Neural cell (in vitro differentiated cells): Measurements from ENCODE around the gene ANXA2. TPM values are rescaled to one million over a fixed set of nuclear protein-coding genes. Genes with fewer than 3 reads are reported as not detected.

ENCODE experiments used
- H2AFZ ChIP-seq: fragments of 200-600, 300-800 bp; sonication (generic), shearing (Covaris generic); 2 replicates; pipeline ENCODE4 v1.6.0; 2014; ENCODE audit warnings: low read depth, mild to moderate bottlenecking, antibody characterized with exemption, low read length, moderate library complexity
- H3F3A ChIP-seq: fragments of 200-600 bp; shearing (Covaris generic); 2 replicates; pipeline ENCODE4 v1.6.1; 2016; ENCODE audit warnings: mild to moderate bottlenecking, moderate library complexity, mixed read lengths, antibody characterized with exemption, low read length; ENCODE audit not compliant: insufficient read depth, poor library complexity, severe bottlenecking
- H3K27ac ChIP-seq: fragments of 200-600, 300-800 bp; sonication (generic), shearing (Covaris generic); 2 replicates; pipeline ENCODE4 v1.5.1; 2014; ENCODE audit warnings: mild to moderate bottlenecking, low read length, moderate library complexity
- H3K27me3 ChIP-seq: fragments of 300-800, 200-600 bp; sonication (generic), shearing (Covaris generic); 2 replicates; pipeline ENCODE4 v1.6.0; 2014; ENCODE audit warnings: mild to moderate bottlenecking, low read depth, low read length, moderate library complexity; ENCODE audit not compliant: insufficient read depth
- H3K36me3 ChIP-seq: fragments of 300-800, 200-600 bp; sonication (generic), shearing (Covaris generic); 2 replicates; pipeline ENCODE4 v1.5.1; 2014; ENCODE audit warnings: mild to moderate bottlenecking, antibody characterized with exemption, low read length, moderate library complexity; ENCODE audit not compliant: insufficient read depth
- H3K4me2 ChIP-seq: fragments of 300-800, 200-600 bp; sonication (generic), shearing (Covaris generic); 2 replicates; pipeline ENCODE4 v1.6.0; 2014; ENCODE audit warnings: mild to moderate bottlenecking, low read length
- H3K4me3 ChIP-seq: fragments of 300-800, 200-600 bp; sonication (generic), shearing (Covaris generic); 2 replicates; pipeline ENCODE4 v1.5.1; 2014; ENCODE audit warnings: mild to moderate bottlenecking, low read length, moderate library complexity
- H3K79me2 ChIP-seq: fragments of 200-600 bp; shearing (Covaris generic); replicated peaks from 2 replicates; pipeline ENCODE4 v1.6.0; 2014; ENCODE audit warnings: mild to moderate bottlenecking, low read length, moderate library complexity; ENCODE audit not compliant: insufficient read depth
- H3K9ac ChIP-seq: fragments of 300-800, 200-600 bp; sonication (generic), shearing (Covaris generic); 2 replicates; pipeline ENCODE4 v1.6.1; 2016; ENCODE audit warnings: mild to moderate bottlenecking, low read length, mixed read lengths
- H3K9me2 ChIP-seq: fragments of 200-600 bp; shearing (Covaris generic); 2 replicates; pipeline ENCODE4 v1.6.1; 2016; ENCODE audit warnings: mild to moderate bottlenecking, low read length, mixed read lengths; ENCODE audit not compliant: insufficient read depth
- H3K9me3 ChIP-seq: fragments of 200-600, 300-800 bp; sonication (generic), shearing (Covaris generic); 2 replicates; pipeline ENCODE4 v1.6.1; 2016; ENCODE audit warnings: mild to moderate bottlenecking, mixed run types, low read length, moderate library complexity, mixed read lengths
- H4K20me1 ChIP-seq: fragments of 200-600 bp; shearing (Covaris generic); 2 replicates; pipeline ENCODE4 v1.6.1; 2016; ENCODE audit warnings: mild to moderate bottlenecking, mixed run types; ENCODE audit not compliant: insufficient read depth
- EP300 ChIP-seq: fragments of 450-650 bp; conservative IDR thresholded peaks from 2 replicates; pipeline ENCODE4 v1.6.1; 2014; ENCODE audit warnings: antibody characterized with exemption, mild to moderate bottlenecking, moderate library complexity; ENCODE audit not compliant: poor library complexity, severe bottlenecking
- EZH2 ChIP-seq: fragments of 200-600, 300-800 bp; shearing (Covaris generic), sonication (generic); IDR thresholded peaks from 2 replicates; pipeline ENCODE4 v1.6.1; 2014; ENCODE audit warnings: antibody characterized with exemption, low read length, borderline replicate concordance, mild to moderate bottlenecking; ENCODE audit not compliant: insufficient read depth, poor library complexity, severe bottlenecking
- MXI1 ChIP-seq: fragments of 450-650 bp; conservative IDR thresholded peaks from 2 replicates; pipeline ENCODE4 v1.6.1; 2014; ENCODE audit warnings: antibody characterized with exemption, mild to moderate bottlenecking; ENCODE audit not compliant: poor library complexity, severe bottlenecking
- POLR2AphosphoS5 ChIP-seq: IDR thresholded peaks from 2 replicates; pipeline ENCODE4 v1.6.1; 2012
- RAD21 ChIP-seq: fragments of 450-650 bp; conservative IDR thresholded peaks from 2 replicates; pipeline ENCODE4 v1.6.1; 2014; ENCODE audit warnings: antibody characterized with exemption, mild to moderate bottlenecking, moderate library complexity
- SMC3 ChIP-seq: fragments of 450-650 bp; conservative IDR thresholded peaks from 2 replicates; pipeline ENCODE4 v1.6.1; 2014; ENCODE audit warnings: antibody characterized with exemption, mild to moderate bottlenecking, moderate library complexity; ENCODE audit not compliant: poor library complexity
- TAF1 ChIP-seq: IDR thresholded peaks from 2 replicates; pipeline ENCODE4 v1.6.1; 2012; ENCODE audit warnings: low read depth
- polyA plus RNA-seq: library from polyadenylated mRNA; depleted of rRNA; stranded (reverse); fragments of >200 nt; gene quantifications from 2 replicates; pipeline ENCODE4 v1.2.3, GENCODE V29; 2014
- TF ChIP-seq, protein P1 (sequence below): IDR thresholded peaks from 2 replicates; pipeline ENCODE4 v1.6.1; 2012; ENCODE audit warnings: borderline replicate concordance
- TF ChIP-seq, protein P2 (sequence below): fragments of 450-650 bp; IDR thresholded peaks from 2 replicates; pipeline ENCODE4 v1.5.1; 2014; ENCODE audit warnings: antibody characterized with exemption, mild to moderate bottlenecking, moderate library complexity; ENCODE audit not compliant: poor library complexity, severe bottlenecking

The ANXA2 gene
- polyA plus RNA-seq, 1 donor from 2014 or later, result 6.2 TPM

DNA sequence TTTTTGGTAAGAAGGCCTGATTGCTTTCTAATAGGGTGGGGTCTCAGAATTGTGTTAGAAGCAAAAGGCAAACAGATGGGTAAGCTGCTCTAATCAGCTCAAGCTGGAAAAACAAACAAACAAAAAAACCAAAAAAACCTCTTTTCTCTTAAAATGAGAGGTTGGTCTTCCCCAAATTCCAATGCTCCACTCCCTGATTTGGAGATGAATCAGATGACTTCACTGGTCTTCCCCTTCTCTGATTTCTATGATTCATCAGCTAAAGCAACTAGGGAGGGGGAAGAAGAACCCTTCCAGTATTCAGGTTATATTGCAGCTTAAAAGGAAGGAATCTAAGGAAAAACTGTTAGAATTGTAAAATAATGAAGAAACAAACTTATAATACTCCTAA, 9.6 kb upstream of the ANXA2 start:
- H4K20me1 ChIP-seq, result no peaks in the 10 kb centered on the region
- no peaks in the 10 kb centered on the region for H3K36me3 ChIP-seq
- H3K9me2 ChIP-seq, result no peaks in the 10 kb centered on the region
- H3K9ac ChIP-seq, result no peak overlapping the region
- no peaks in the 10 kb centered on the region for H3K9me3 ChIP-seq
- no peak overlapping the region for H3K4me3 ChIP-seq
- no peaks in the 10 kb centered on the region for H3F3A ChIP-seq
- H3K27me3 ChIP-seq, result no peaks in the 10 kb centered on the region
- no peaks in the 10 kb centered on the region for H3K79me2 ChIP-seq
- H3K4me2 ChIP-seq, result no peak overlapping the region
- H2AFZ ChIP-seq, result no peak overlapping the region
- H3K27ac ChIP-seq, result no peak overlapping the region
- TF ChIP-seq POLR2AphosphoS5, result no peak
- no peak for TF ChIP-seq SMC3
- TF ChIP-seq, protein P1, sequence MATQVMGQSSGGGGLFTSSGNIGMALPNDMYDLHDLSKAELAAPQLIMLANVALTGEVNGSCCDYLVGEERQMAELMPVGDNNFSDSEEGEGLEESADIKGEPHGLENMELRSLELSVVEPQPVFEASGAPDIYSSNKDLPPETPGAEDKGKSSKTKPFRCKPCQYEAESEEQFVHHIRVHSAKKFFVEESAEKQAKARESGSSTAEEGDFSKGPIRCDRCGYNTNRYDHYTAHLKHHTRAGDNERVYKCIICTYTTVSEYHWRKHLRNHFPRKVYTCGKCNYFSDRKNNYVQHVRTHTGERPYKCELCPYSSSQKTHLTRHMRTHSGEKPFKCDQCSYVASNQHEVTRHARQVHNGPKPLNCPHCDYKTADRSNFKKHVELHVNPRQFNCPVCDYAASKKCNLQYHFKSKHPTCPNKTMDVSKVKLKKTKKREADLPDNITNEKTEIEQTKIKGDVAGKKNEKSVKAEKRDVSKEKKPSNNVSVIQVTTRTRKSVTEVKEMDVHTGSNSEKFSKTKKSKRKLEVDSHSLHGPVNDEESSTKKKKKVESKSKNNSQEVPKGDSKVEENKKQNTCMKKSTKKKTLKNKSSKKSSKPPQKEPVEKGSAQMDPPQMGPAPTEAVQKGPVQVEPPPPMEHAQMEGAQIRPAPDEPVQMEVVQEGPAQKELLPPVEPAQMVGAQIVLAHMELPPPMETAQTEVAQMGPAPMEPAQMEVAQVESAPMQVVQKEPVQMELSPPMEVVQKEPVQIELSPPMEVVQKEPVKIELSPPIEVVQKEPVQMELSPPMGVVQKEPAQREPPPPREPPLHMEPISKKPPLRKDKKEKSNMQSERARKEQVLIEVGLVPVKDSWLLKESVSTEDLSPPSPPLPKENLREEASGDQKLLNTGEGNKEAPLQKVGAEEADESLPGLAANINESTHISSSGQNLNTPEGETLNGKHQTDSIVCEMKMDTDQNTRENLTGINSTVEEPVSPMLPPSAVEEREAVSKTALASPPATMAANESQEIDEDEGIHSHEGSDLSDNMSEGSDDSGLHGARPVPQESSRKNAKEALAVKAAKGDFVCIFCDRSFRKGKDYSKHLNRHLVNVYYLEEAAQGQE, result no peak
- TF ChIP-seq RAD21, result no peak
- no peak for TF ChIP-seq EZH2
- TF ChIP-seq MXI1, result no peak
- TF ChIP-seq, protein P2, sequence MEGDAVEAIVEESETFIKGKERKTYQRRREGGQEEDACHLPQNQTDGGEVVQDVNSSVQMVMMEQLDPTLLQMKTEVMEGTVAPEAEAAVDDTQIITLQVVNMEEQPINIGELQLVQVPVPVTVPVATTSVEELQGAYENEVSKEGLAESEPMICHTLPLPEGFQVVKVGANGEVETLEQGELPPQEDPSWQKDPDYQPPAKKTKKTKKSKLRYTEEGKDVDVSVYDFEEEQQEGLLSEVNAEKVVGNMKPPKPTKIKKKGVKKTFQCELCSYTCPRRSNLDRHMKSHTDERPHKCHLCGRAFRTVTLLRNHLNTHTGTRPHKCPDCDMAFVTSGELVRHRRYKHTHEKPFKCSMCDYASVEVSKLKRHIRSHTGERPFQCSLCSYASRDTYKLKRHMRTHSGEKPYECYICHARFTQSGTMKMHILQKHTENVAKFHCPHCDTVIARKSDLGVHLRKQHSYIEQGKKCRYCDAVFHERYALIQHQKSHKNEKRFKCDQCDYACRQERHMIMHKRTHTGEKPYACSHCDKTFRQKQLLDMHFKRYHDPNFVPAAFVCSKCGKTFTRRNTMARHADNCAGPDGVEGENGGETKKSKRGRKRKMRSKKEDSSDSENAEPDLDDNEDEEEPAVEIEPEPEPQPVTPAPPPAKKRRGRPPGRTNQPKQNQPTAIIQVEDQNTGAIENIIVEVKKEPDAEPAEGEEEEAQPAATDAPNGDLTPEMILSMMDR, result no peak
- no peak for TF ChIP-seq TAF1
- TF ChIP-seq EP300, result no peak

DNA sequence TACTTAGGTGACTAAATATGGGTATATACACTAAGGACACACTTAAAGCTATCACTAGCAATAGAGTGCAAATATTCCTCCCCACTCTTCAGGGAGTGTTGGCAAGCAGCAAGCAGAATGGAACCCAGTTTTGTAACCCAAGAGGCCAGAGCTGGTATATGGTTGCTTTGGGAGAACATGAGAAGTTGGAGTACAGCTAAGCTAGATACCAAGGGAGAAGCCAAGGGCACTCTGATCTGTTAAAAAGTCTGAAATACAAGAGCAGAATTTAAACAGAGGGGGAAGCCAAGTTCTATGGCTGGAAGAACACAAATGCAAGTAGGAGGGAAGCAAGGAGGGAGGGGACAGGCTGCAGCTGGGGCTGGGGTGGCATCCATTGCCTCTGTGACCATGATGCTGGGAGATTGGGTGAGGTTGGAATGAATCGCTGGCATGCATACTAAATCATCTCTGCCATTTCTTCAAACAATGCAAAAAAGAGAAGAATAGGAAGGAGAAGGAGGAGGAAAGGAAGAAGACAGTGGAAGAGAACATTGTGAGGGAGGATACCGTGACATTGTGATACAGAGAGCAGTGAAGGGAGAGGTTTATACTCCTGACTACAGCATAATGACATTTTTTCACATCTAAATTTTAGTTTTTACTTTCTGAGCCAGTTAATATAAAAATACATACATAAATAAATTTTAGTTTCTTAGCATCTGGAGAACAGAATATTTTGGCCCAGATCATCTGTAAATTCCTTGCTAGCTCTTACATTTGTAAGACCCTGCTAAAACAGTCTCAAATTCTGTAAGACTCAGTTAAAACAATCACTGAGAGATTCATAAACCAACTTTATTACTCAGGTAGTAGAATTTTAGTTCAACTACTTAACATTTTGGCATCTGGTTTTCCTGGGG, 9.0 kb upstream of the ANXA2 start:
- H3K9me2 ChIP-seq, result no peaks in the 10 kb centered on the region
- TF ChIP-seq TAF1 (no peak), SMC3 (no peak), EP300 (no peak), RAD21 (no peak), EZH2 (no peak), MXI1 (no peak), POLR2AphosphoS5 (no peak)
- TF ChIP-seq, protein P1, result no peak
- TF ChIP-seq, protein P2, result no peak
- H3K27ac ChIP-seq, result no peak overlapping the region
- no peaks in the 10 kb centered on the region for H3K79me2 ChIP-seq
- no peaks in the 10 kb centered on the region for H3K36me3 ChIP-seq
- no peak overlapping the region for H3K9ac ChIP-seq
- H3K9me3 ChIP-seq, result no peaks in the 10 kb centered on the region
- H2AFZ ChIP-seq, result no peak overlapping the region
- no peaks in the 10 kb centered on the region for H4K20me1 ChIP-seq
- no peaks in the 10 kb centered on the region for H3F3A ChIP-seq
- H3K4me2 ChIP-seq, result no peak overlapping the region
- H3K4me3 ChIP-seq, result no peak overlapping the region
- no peaks in the 10 kb centered on the region for H3K27me3 ChIP-seq
